HG02678 (cell line): ENCODE data around the gene ANLN.
A peak's percentile ranks its signal among the peaks of the same experiment; 100 is the strongest.
"Not testable (repeated sequence)": the region's sequence is repeated elsewhere in the genome, so short reads cannot be mapped to it uniquely, and the experiment has no call there.

Experiments used
- ATAC-seq: cut with Tn5 transposase; IDR thresholded peaks from one replicate; pipeline ENCODE4 v1.9.1; 2021; ENCODE audit warnings: mild to moderate bottlenecking, moderate library complexity; ENCODE audit not compliant: unreplicated experiment

ANLN gene

GRCh38 chr7:36372156-36372555, 17.5 kb upstream of the ANLN start:
- ATAC-seq = no peak

GRCh38 chr7:36378555-36378954, 11.1 kb upstream of the ANLN start:
- not testable (repeated sequence) for ATAC-seq

- no peak for ATAC-seq
Measured at GRCh38 chr7:36379831-36380504, 9.7 kb upstream of the ANLN start.

GRCh38 chr7:36381056-36381455, 8.6 kb upstream of the ANLN start:
- ATAC-seq = no peak

- not testable (repeated sequence) for ATAC-seq
Measured at GRCh38 chr7:36383284-36383683, 6.4 kb upstream of the ANLN start.

- not testable (repeated sequence) for ATAC-seq
Measured at GRCh38 chr7:36385646-36386045, 4.0 kb upstream of the ANLN start.

GRCh38 chr7:36387435-36388231, 2.0 kb upstream of the ANLN start:
- no peak for ATAC-seq

- no peak for ATAC-seq
Measured at GRCh38 chr7:36388423-36388822, 1.2 kb upstream of the ANLN start.

GRCh38 chr7:36390199-36391090, 783 bp downstream of the ANLN start:
- ATAC-seq = peak; percentile 18

GRCh38 chr7:36391436-36392198, 2.0 kb downstream of the ANLN start:
- ATAC-seq = no peak

GRCh38 chr7:36393826-36394225, 4.2 kb downstream of the ANLN start:
- ATAC-seq = no peak

- ATAC-seq = no peak
Measured at GRCh38 chr7:36395171-36395894, 5.7 kb downstream of the ANLN start.

- no peak for ATAC-seq
Measured at GRCh38 chr7:36396150-36396549, 6.5 kb downstream of the ANLN start.

GRCh38 chr7:36400036-36400435, 10.4 kb downstream of the ANLN start:
- ATAC-seq = no peak

- no peak for ATAC-seq
Measured at GRCh38 chr7:36400606-36401005, 10.9 kb downstream of the ANLN start.

- ATAC-seq = no peak
Measured at GRCh38 chr7:36403452-36403851, 13.8 kb downstream of the ANLN start.

GRCh38 chr7:36404639-36405408, 15.2 kb downstream of the ANLN start:
- no peak for ATAC-seq

GRCh38 chr7:36405409-36405803, 15.7 kb downstream of the ANLN start:
- ATAC-seq = no peak

GRCh38 chr7:36406156-36406555, 16.5 kb downstream of the ANLN start:
- no peak for ATAC-seq
